H9 (cell line): Measurements from ENCODE around the gene GDF3. TPM values are rescaled to one million over a fixed set of nuclear protein-coding genes. Genes with fewer than 3 reads are reported as not detected.

Experiments
- DNase-seq: peaks from one replicate; pipeline ENCODE4 v3.0.0-alpha.2; 2017
- H2AFZ ChIP-seq: one replicate; pipeline ENCODE4 v1.6.1; 2013; ENCODE audit warnings: mild to moderate bottlenecking, low read length, control low read depth, moderate library complexity
- H2AK5ac ChIP-seq: 2 replicates; pipeline ENCODE4 v1.6.1; 2013; ENCODE audit warnings: low read length, control low read depth, mixed read lengths; ENCODE audit not compliant: insufficient read length
- H2BK120ac ChIP-seq: one replicate; pipeline ENCODE4 v1.6.1; 2013; ENCODE audit warnings: low read depth, mild to moderate bottlenecking, low read length, control low read depth, inconsistent platforms; ENCODE audit not compliant: poor library complexity, severe bottlenecking
- H2BK12ac ChIP-seq: 2 replicates; pipeline ENCODE4 v1.6.1; 2013; ENCODE audit warnings: low read length, control low read depth, mixed read lengths, low read depth; ENCODE audit not compliant: insufficient read length
- H2BK15ac ChIP-seq: 2 replicates; pipeline ENCODE4 v1.6.1; 2013; ENCODE audit warnings: low read depth, low read length, control low read depth
- H2BK20ac ChIP-seq: one replicate; pipeline ENCODE4 v1.6.1; 2013; ENCODE audit warnings: low read depth, mild to moderate bottlenecking, low read length, control low read depth, inconsistent platforms; ENCODE audit not compliant: poor library complexity, severe bottlenecking
- H2BK5ac ChIP-seq: 2 replicates; pipeline ENCODE4 v1.6.1; 2013; ENCODE audit warnings: low read length, control low read depth, mixed read lengths; ENCODE audit not compliant: insufficient read length
- H3K14ac ChIP-seq: 2 replicates; pipeline ENCODE4 v1.6.1; 2013; ENCODE audit warnings: low read length, control low read depth; ENCODE audit not compliant: insufficient read depth
- H3K18ac ChIP-seq: 2 replicates; pipeline ENCODE4 v1.6.1; 2013; ENCODE audit warnings: low read depth, mild to moderate bottlenecking, mixed read lengths, low read length, control low read depth; ENCODE audit not compliant: insufficient read length
- H3K23ac ChIP-seq: 2 replicates; pipeline ENCODE4 v1.6.1; 2013; ENCODE audit warnings: low read length, control low read depth, mixed read lengths, low read depth; ENCODE audit not compliant: insufficient read length
- H3K23me2 ChIP-seq: 2 replicates; pipeline ENCODE4 v1.6.1; 2013; ENCODE audit warnings: low read depth, mild to moderate bottlenecking, mixed read lengths, low read length, control low read depth; ENCODE audit not compliant: insufficient read length, poor library complexity, severe bottlenecking
- H3K27ac ChIP-seq: 2 replicates; pipeline ENCODE4 v1.5.1; 2013; ENCODE audit warnings: low read length, control low read depth, mixed read lengths, low read depth; ENCODE audit not compliant: insufficient read length
- H3K27me3 ChIP-seq: 2 replicates; pipeline ENCODE4 v1.6.1; 2013; ENCODE audit warnings: low read length, control low read depth, inconsistent platforms; ENCODE audit not compliant: insufficient read depth
- H3K4ac ChIP-seq: 2 replicates; pipeline ENCODE4 v1.6.1; 2013; ENCODE audit warnings: low read depth, mild to moderate bottlenecking, control low read depth, inconsistent platforms, low read length, moderate library complexity
- H3K4me1 ChIP-seq: 2 replicates; pipeline ENCODE4 v1.6.1; 2013; ENCODE audit warnings: low read length, control low read depth, inconsistent platforms; ENCODE audit not compliant: insufficient read depth
- H3K4me2 ChIP-seq: 2 replicates; pipeline ENCODE4 v1.6.1; 2013; ENCODE audit warnings: low read length, control low read depth, mixed read lengths; ENCODE audit not compliant: insufficient read length, insufficient read depth
- H3K56ac ChIP-seq: 2 replicates; pipeline ENCODE4 v1.6.1; 2013; ENCODE audit warnings: low read depth, mild to moderate bottlenecking, mixed read lengths, low read length, control low read depth; ENCODE audit not compliant: insufficient read length
- H3K79me1 ChIP-seq: 2 replicates; pipeline ENCODE4 v1.6.1; 2013; ENCODE audit warnings: low read depth, mild to moderate bottlenecking, moderate library complexity, low read length, control low read depth, inconsistent platforms; ENCODE audit not compliant: insufficient read depth, poor library complexity, severe bottlenecking
- H3K79me2 ChIP-seq: 2 replicates; pipeline ENCODE4 v1.6.1; 2013; ENCODE audit warnings: low read length, control low read depth, inconsistent platforms; ENCODE audit not compliant: insufficient read depth
- H3K9ac ChIP-seq: 2 replicates; pipeline ENCODE4 v1.6.1; 2013; ENCODE audit warnings: low read length, control low read depth, mixed read lengths; ENCODE audit not compliant: insufficient read length; ENCODE audit errors: extremely low read depth
- H3K9me3 ChIP-seq: one replicate; pipeline ENCODE4 v1.6.1; 2013; ENCODE audit warnings: low read depth, low read length, inconsistent platforms; ENCODE audit not compliant: control insufficient read depth
- H3T11ph ChIP-seq: one replicate; pipeline ENCODE4 v1.6.1; 2013; ENCODE audit warnings: mild to moderate bottlenecking, low read length, control low read depth, inconsistent platforms
- H4K20me1 ChIP-seq: one replicate; pipeline ENCODE4 v1.6.1; 2013; ENCODE audit not compliant: control insufficient read depth, insufficient read length, insufficient read depth
- H4K5ac ChIP-seq: 2 replicates; pipeline ENCODE4 v1.6.1; 2013; ENCODE audit warnings: low read depth, mild to moderate bottlenecking, mixed read lengths, low read length, control low read depth; ENCODE audit not compliant: insufficient read length
- H4K8ac ChIP-seq: replicated peaks from 2 replicates; pipeline ENCODE4 v1.6.1; 2013; ENCODE audit warnings: low read length, control low read depth, mixed read lengths, low read depth; ENCODE audit not compliant: insufficient read length
- H4K91ac ChIP-seq: 2 replicates; pipeline ENCODE4 v1.6.1; 2013; ENCODE audit warnings: low read depth, mild to moderate bottlenecking, moderate library complexity, mixed read lengths, low read length, control low read depth; ENCODE audit not compliant: insufficient read length
- H3K27ac Mint-ChIP-seq, 3 experiments: 2 replicates in 2 of 3; 3 replicates in 1 of 3; pipeline ENCODE4 v1.8.0; 2020 to 2021; ENCODE audit warnings: mixed read lengths in 3 of 3, mild to moderate bottlenecking in 1 of 3, moderate library complexity in 1 of 3
- H3K27me3 Mint-ChIP-seq: 2 replicates; pipeline ENCODE4 v1.8.0; 2021; ENCODE audit warnings: low read depth, mild to moderate bottlenecking, moderate library complexity, mixed read lengths
- H3K36me3 Mint-ChIP-seq, 3 experiments: 2 replicates in 2 of 3; 3 replicates in 1 of 3; pipeline ENCODE4 v1.8.0; 2020 to 2021; ENCODE audit warnings: low read depth in 3 of 3, mixed read lengths in 3 of 3; ENCODE audit not compliant: insufficient read depth in 1 of 3
- H3K4me1 Mint-ChIP-seq, 2 experiments: 2 replicates each; pipeline ENCODE4 v1.8.0; 2020; ENCODE audit warnings: mixed read lengths in 2 of 2
- H3K4me3 Mint-ChIP-seq, 2 experiments: 2 replicates in 1 of 2; 3 replicates in 1 of 2; pipeline ENCODE4 v1.8.0; 2020 to 2021; ENCODE audit warnings: mild to moderate bottlenecking in 2 of 2, mixed read lengths in 2 of 2, moderate library complexity in 1 of 2
- H3K9me3 Mint-ChIP-seq, 2 experiments: 2 replicates in 1 of 2; 3 replicates in 1 of 2; pipeline ENCODE4 v1.8.0; 2020; ENCODE audit warnings: mild to moderate bottlenecking in 2 of 2, mixed read lengths in 2 of 2, moderate library complexity in 1 of 2
- CTCF ChIP-seq: fragments of 200-600 bp; sonication (generic); conservative IDR thresholded peaks from 3 replicates; pipeline ENCODE4 v1.8.0; 2021; ENCODE audit warnings: antibody characterized with exemption, mild to moderate bottlenecking
- WGBS: extraction: QIAGEN DNeasy Blood & Tissue Kit; methylation state at CpG from one replicate; pipeline ENCODE4 v1.1.7; 2013; ENCODE audit warnings: missing lambda C conversion rate, low lambda C conversion rate, mixed read lengths; ENCODE audit not compliant: insufficient read length; ENCODE audit errors: extremely low coverage; 5-methylcytosine and 5-hydroxymethylcytosine counted together
- total RNA-seq: library from RNA; stranded (reverse); gene quantifications from 2 replicates; pipeline ENCODE4 v1.2.1, GENCODE V29; 2021

The GDF3 gene
- total RNA-seq, 1 experiment from 2014 or later = 9.9 TPM

GRCh38 chr12:7668171-7668570 lies 27.4 kb downstream of the GDF3 start:
- Histone ChIP-seq H3K4ac (no peak overlapping the region), H3K4me2 (no peak overlapping the region), H3T11ph (no peak overlapping the region), H4K5ac (no peak overlapping the region), H3K79me1 (no peaks in the 10 kb centered on the region), H3K23me2 (no peaks in the 10 kb centered on the region), H2BK15ac (no peak overlapping the region), H4K20me1 (no peaks in the 10 kb centered on the region), H3K56ac (no peak overlapping the region), H4K8ac (no peak overlapping the region), H2AFZ (no peak overlapping the region), H2BK120ac (no peak overlapping the region), H3K9ac (no peak overlapping the region), H3K27ac (no peak overlapping the region), H3K18ac (no peak overlapping the region), H3K79me2 (no peaks in the 10 kb centered on the region), H2AK5ac (no peak overlapping the region), H2BK20ac (no peak overlapping the region), H2BK5ac (no peak overlapping the region), H2BK12ac (no peak overlapping the region), H3K9me3 (no peaks in the 10 kb centered on the region), H4K91ac (no peak overlapping the region), H3K14ac (no peak overlapping the region), H3K23ac (no peak overlapping the region), H3K27me3 (no peaks in the 10 kb centered on the region), H3K4me1 (no peaks in the 10 kb centered on the region)
- Mint-ChIP-seq H3K4me1 (peaks cover 6 to 8% of the 10 kb centered on the region in 2 experiments), H3K27me3 (no peaks in the 10 kb centered on the region; the same call in 1 of the 2 replicates), H3K36me3 (no peaks in the 10 kb centered on the region), H3K27ac (no peak overlapping the region), H3K9me3 (no peaks in the 10 kb centered on the region), H3K4me3 (no peak overlapping the region)
- TF ChIP-seq CTCF = no peak
- no peak for DNase-seq
- no CpG with 5 or more reads among the region's 5 CpGs for WGBS
